HCT116 (cell line): ENCODE measurements around the gene MGP. TPM values are rescaled to one million over a fixed set of nuclear protein-coding genes. Genes with fewer than 3 reads are reported as not detected.
A peak's percentile ranks its signal among the peaks of the same experiment; 100 is the strongest.

Experiments
- ATAC-seq: fragments of 200-7000 bp; cut with Tn5 transposase; 2 replicates; pipeline ENCODE4 v1.9.1; 2020; ENCODE audit warnings: mild to moderate bottlenecking, moderate library complexity
- BruUV-seq: library from RNA; stranded (reverse); fragments of 400-500 nt; replicated peaks from 2 replicates; lab custom pipeline; 2021; lab: Mats Ljungman, UMichigan
- CTCF ChIA-PET: fragments of 300-600 bp; sonication (Branson Sonifier 250); formaldehyde crosslinking; loops from one replicate; lab custom pipeline; 2021; ENCODE audit warnings: antibody characterized with exemption; lab: Charles Lee
- POLR2A ChIA-PET: fragments of 300-600, 350-600 bp; sonication (Branson Sonifier 250); formaldehyde crosslinking; loops from one replicate; lab custom pipeline; 2021; ENCODE audit warnings: antibody characterized with exemption; lab: Charles Lee
- RAD21 ChIA-PET, 2 experiments: fragments of 300-600 bp; sonication (Branson Sonifier 250); formaldehyde crosslinking; loops; one replicate each; lab custom pipeline; 2023; ENCODE audit warnings: low total read pairs in 2 of 2; ENCODE audit not compliant: uncharacterized antibody in 2 of 2, unreplicated experiment in 2 of 2, low non-redundant PET in 1 of 2; lab: Charles Lee
- DNase-seq: peaks from one replicate; pipeline ENCODE4 v3.0.0-alpha.2; 2010; ENCODE audit warnings: low read depth, low spot score
- H2AFZ ChIP-seq: fragments of 200-600 bp; shearing (Covaris generic), sonication (generic); 2 replicates; pipeline ENCODE4 v1.6.1; 2017; ENCODE audit warnings: low read depth, mixed run types, mixed read lengths, antibody characterized with exemption, low read length; ENCODE audit not compliant: poor library complexity, severe bottlenecking
- H3K27ac ChIP-seq: 2 replicates; pipeline ENCODE4 v1.5.1; 2012; ENCODE audit warnings: low read depth, low read length
- H3K27me3 ChIP-seq: fragments of 200-600 bp; sonication (generic); 2 replicates; pipeline ENCODE4 v1.6.1; 2016; ENCODE audit warnings: mixed run types, low read length, mixed read lengths; ENCODE audit not compliant: insufficient read depth
- H3K36me3 ChIP-seq, 2 experiments: fragments of 200-500 bp in 1 of 2; fragments of 200-600 bp in 1 of 2; sonication (Bioruptor generic) in 1 of 2; sonication (generic) in 1 of 2; 2 replicates each; pipeline versions ENCODE4 v1.5.1 to v1.6.1; 2014 to 2016; ENCODE audit warnings: low read length in 2 of 2, inconsistent platforms in 1 of 2, mixed read lengths in 1 of 2, mixed run types in 1 of 2; ENCODE audit not compliant: insufficient read depth in 2 of 2, control insufficient read depth in 1 of 2
- H3K4me1 ChIP-seq, 2 experiments: fragments of 200-600 bp in 1 of 2; sonication (generic) in 1 of 2; 2 replicates each; pipeline versions ENCODE4 v1.5.1 to v1.6.1; 2012 to 2017; ENCODE audit warnings: low read length in 2 of 2, inconsistent platforms in 1 of 2, mild to moderate bottlenecking in 1 of 2, mixed read lengths in 1 of 2, mixed run types in 1 of 2, moderate library complexity in 1 of 2; ENCODE audit not compliant: insufficient read depth in 2 of 2, control insufficient read depth in 1 of 2
- H3K4me2 ChIP-seq: fragments of 200-600 bp; sonication (generic); 2 replicates; pipeline ENCODE4 v1.6.1; 2017; ENCODE audit warnings: mixed run types, low read length, mixed read lengths
- H3K4me3 ChIP-seq, 2 experiments: fragments of 200-600 bp in 1 of 2; sonication (generic) in 1 of 2; replicated peaks in 1 of 2; 2 replicates each; pipeline ENCODE4 v1.5.1; 2011 to 2016; ENCODE audit warnings: low read length in 2 of 2, control low read depth in 1 of 2, low read depth in 1 of 2, mild to moderate bottlenecking in 1 of 2, mixed read lengths in 1 of 2, mixed run types in 1 of 2
- H3K79me2 ChIP-seq: fragments of 200-600 bp; sonication (generic); 2 replicates; pipeline ENCODE4 v1.6.1; 2017; ENCODE audit warnings: mild to moderate bottlenecking, mixed run types, low read length, moderate library complexity, mixed read lengths; ENCODE audit not compliant: insufficient read depth
- H3K9ac ChIP-seq: fragments of 200-600 bp; sonication (generic); 2 replicates; pipeline ENCODE4 v1.6.1; 2016; ENCODE audit warnings: low read length, mixed read lengths
- H3K9me2 ChIP-seq: fragments of 200-600 bp; sonication (generic), shearing (Covaris generic); 2 replicates; pipeline ENCODE4 v1.6.1; 2017; ENCODE audit warnings: mixed run types, mild to moderate bottlenecking, moderate library complexity; ENCODE audit not compliant: insufficient read depth
- H3K9me3 ChIP-seq, 2 experiments: fragments of 200-500 bp in 1 of 2; fragments of 200-600 bp in 1 of 2; sonication (Bioruptor generic) in 1 of 2; sonication (generic) in 1 of 2; 2 replicates each; pipeline ENCODE4 v1.6.1; 2014 to 2017; ENCODE audit warnings: low read length in 2 of 2, mixed read lengths in 2 of 2, inconsistent platforms in 1 of 2, low read depth in 1 of 2, mild to moderate bottlenecking in 1 of 2, mixed run types in 1 of 2, moderate library complexity in 1 of 2; ENCODE audit not compliant: control insufficient read depth in 1 of 2, insufficient read depth in 1 of 2
- H4K20me1 ChIP-seq: fragments of 200-600 bp; sonication (generic), shearing (Covaris generic); 2 replicates; pipeline ENCODE4 v1.6.1; 2017; ENCODE audit warnings: mixed run types, mild to moderate bottlenecking, moderate library complexity; ENCODE audit not compliant: insufficient read depth
- ATF3 ChIP-seq: IDR thresholded peaks from 2 replicates; pipeline ENCODE4 v1.6.1; 2012
- CBX3 ChIP-seq: IDR thresholded peaks from 2 replicates; pipeline ENCODE4 v1.6.1; 2012; ENCODE audit warnings: low read depth
- CEBPB ChIP-seq: IDR thresholded peaks from 2 replicates; pipeline ENCODE4 v1.6.1; 2012; ENCODE audit warnings: low read depth
- EGR1 ChIP-seq: IDR thresholded peaks from 2 replicates; pipeline ENCODE4 v1.6.1; 2012; ENCODE audit warnings: low read depth
- ELF1 ChIP-seq: IDR thresholded peaks from 2 replicates; pipeline ENCODE4 v1.6.1; 2012; ENCODE audit warnings: low read depth, borderline replicate concordance
- EZH2phosphoT487 ChIP-seq: fragments of 200-600 bp; IDR thresholded peaks from 2 replicates; pipeline ENCODE4 v1.6.1; 2018; ENCODE audit warnings: antibody characterized with exemption, borderline replicate concordance
- FOSL1 ChIP-seq: IDR thresholded peaks from 2 replicates; pipeline ENCODE4 v1.6.1; 2012; ENCODE audit warnings: low read depth
- JUND ChIP-seq: IDR thresholded peaks from 2 replicates; pipeline ENCODE4 v1.6.1; 2012
- MAX ChIP-seq: IDR thresholded peaks from 2 replicates; pipeline ENCODE4 v1.6.1; 2012
- POLR2A ChIP-seq: IDR thresholded peaks from 2 replicates; pipeline ENCODE4 v1.7.0; 2011; ENCODE audit warnings: borderline replicate concordance; ENCODE audit not compliant: insufficient read depth, insufficient read length; ENCODE audit errors: extremely low read depth
- POLR2AphosphoS5 ChIP-seq: IDR thresholded peaks from 2 replicates; pipeline ENCODE4 v1.6.1; 2011; ENCODE audit warnings: mild to moderate bottlenecking, low read depth, low read length, moderate library complexity
- RAD21 ChIP-seq: IDR thresholded peaks from 2 replicates; pipeline ENCODE4 v1.6.1; 2012; ENCODE audit warnings: low read depth, mild to moderate bottlenecking
- SP1 ChIP-seq: IDR thresholded peaks from 2 replicates; pipeline ENCODE4 v1.6.1; 2012; ENCODE audit warnings: low read depth
- TCF7L2 ChIP-seq: IDR thresholded peaks from 2 replicates; pipeline ENCODE4 v1.7.0; 2011; ENCODE audit warnings: borderline replicate concordance, inconsistent platforms; ENCODE audit not compliant: insufficient read depth, insufficient read length; ENCODE audit errors: extremely low read depth
- YY1 ChIP-seq: IDR thresholded peaks from 2 replicates; pipeline ENCODE4 v1.6.1; 2011; ENCODE audit warnings: low read length, low read depth, moderate library complexity, mild to moderate bottlenecking; ENCODE audit not compliant: insufficient replicate concordance; ENCODE audit errors: extremely low read depth
- ZFX ChIP-seq: fragments of 450-650 bp; IDR thresholded peaks from 2 replicates; pipeline ENCODE4 v1.6.1; 2017
- ZNF274 ChIP-seq: fragments of 200-500 bp; sonication (Bioruptor generic); IDR thresholded peaks from 2 replicates; pipeline ENCODE4 v1.6.1; 2014; ENCODE audit warnings: mild to moderate bottlenecking, low read depth, low read length, inconsistent platforms
- intact Hi-C: fragments of 100-400 bp; cut with micrococcal nuclease; formaldehyde crosslinking; loops from 2 replicates; pipeline ENCODE4 v1.10.0; 2022
- total RNA-seq: library from RNA; stranded (reverse); gene quantifications from one replicate; pipeline ENCODE4 v1.2.1, GENCODE V29; 2021; ENCODE audit not compliant: unreplicated experiment

Gene MGP
- total RNA-seq, 1 experiment from 2014 or later: 1.3 TPM

- H3K4me3 ChIP-seq: no peak overlapping the region
- H3K9me2 ChIP-seq: no peaks in the 10 kb centered on the region; the same call in 1 of the 2 replicates
- ChIA-PET POLR2A (no interaction called here), CTCF (no interaction called here), RAD21 (no interaction called here)
- peak overlapping the region; percentile 79 for H2AFZ ChIP-seq
- intact Hi-C loops: no loop called here
- H3K4me1 ChIP-seq: peaks cover 16 to 28% of the 10 kb centered on the region in 2 experiments; a peak in 3 of 4 replicates
- TF ChIP-seq POLR2AphosphoS5 (no peak), POLR2A (no peak), ATF3 (no peak), TCF7L2 (no peak)
- no peaks in the 10 kb centered on the region for H3K9me3 ChIP-seq
- no TSS peak for BruUV-seq
- H3K36me3 ChIP-seq: no peaks in the 10 kb centered on the region
- ATAC-seq (no peak), DNase-seq (no peak)
- H3K79me2 ChIP-seq: no peaks in the 10 kb centered on the region
- H3K4me2 ChIP-seq: peak overlapping the region; percentile 12; the same call in 1 of the 2 replicates
- no peak overlapping the region for H3K27ac ChIP-seq
- H4K20me1 ChIP-seq: no peaks in the 10 kb centered on the region
- no peaks in the 10 kb centered on the region for H3K27me3 ChIP-seq
- no peak overlapping the region for H3K9ac ChIP-seq
These were observed 46.3 kb upstream of the MGP start for GRCh38 chr12:14931791-14932560.

- no TSS peak for BruUV-seq
- H2AFZ ChIP-seq: peak overlapping the region; percentile 79
- no peak for ATAC-seq
- ChIA-PET RAD21 (no interaction called here), POLR2A (no interaction called here), CTCF (no interaction called here)
- no peak for DNase-seq
- no peaks in the 10 kb centered on the region for H3K79me2 ChIP-seq
- no peak overlapping the region for H3K9ac ChIP-seq
- H3K4me2 ChIP-seq: no peak overlapping the region
- H4K20me1 ChIP-seq: no peaks in the 10 kb centered on the region
- no peaks in the 10 kb centered on the region; the same call in 1 of the 2 replicates for H3K9me2 ChIP-seq
- H3K36me3 ChIP-seq: no peaks in the 10 kb centered on the region
- no peaks in the 10 kb centered on the region for H3K9me3 ChIP-seq
- no peaks in the 10 kb centered on the region for H3K27me3 ChIP-seq
- TF ChIP-seq ZNF274 (no peak), ATF3 (no peak), CEBPB (no peak), SP1 (no peak), FOSL1 (no peak), CBX3 (no peak), YY1 (no peak), MAX (no peak), POLR2A (no peak), ELF1 (no peak), ZFX (no peak), EGR1 (no peak), RAD21 (no peak), EZH2phosphoT487 (no peak), JUND (no peak)
- TF ChIP-seq, all 23 proteins: peak for 0
- Histone ChIP-seq H3K4me1 (peaks cover 16 to 28% of the 10 kb centered on the region in 2 experiments; a peak in 3 of 4 replicates), H3K27ac (no peak overlapping the region), H3K4me3 (no peak overlapping the region)
- intact Hi-C loops: no loop called here
These were observed 45.7 kb upstream of the MGP start for GRCh38 chr12:14931359-14931758.
